ENCODE results near the gene SLC4A9. TPM values are rescaled to one million over a fixed set of nuclear protein-coding genes. Genes with fewer than 3 reads are reported as not detected.

Gene SLC4A9
- total RNA-seq, 1 donor from 2014 or later = 0.25 TPM

GRCh38 chr5:140400730-140401361 is 40.9 kb downstream of the SLC4A9 start:
- Histone ChIP-seq H3K27ac (peak overlapping the region; percentile 98), H3K4me3 (peak overlapping the region; percentile 98 to 99), H3K4me1 (peaks cover 54% of the 10 kb centered on the region), H3K27me3 (no peaks in the 10 kb centered on the region), H3K36me3 (peaks cover 0 to 4% of the 10 kb centered on the region in 2 donors), H3K9me3 (no peaks in the 10 kb centered on the region)
- DNase-seq (ENCODE audit: extremely low spot score in 2 of 2) = peak; percentile 96 to 98
- TF ChIP-seq CTCF (IDR thresholded peaks at IDR 0.05) (no peak), POLR2AphosphoS5 (IDR thresholded peaks at IDR 0.05; ENCODE audit: insufficient read depth in 1 of 2, low read depth in 1 of 2) (peak in 1 of 2 donors; percentile 56), POLR2A (IDR thresholded peaks at IDR 0.05) (peak in 1 of 2 donors; percentile 54)
- intact Hi-C loops (cut with DNase I) = loop anchor here (10.0 kb wide), 1 partner anchor 144 kb away; the partner anchor contains the start of gene EIF4EBP3

- peak; percentile 88 to 98 for TF ChIP-seq POLR2A (IDR thresholded peaks at IDR 0.05)
- no peak for TF ChIP-seq CTCF (IDR thresholded peaks at IDR 0.05)
- peak; percentile 95 to 96 for TF ChIP-seq POLR2AphosphoS5 (IDR thresholded peaks at IDR 0.05; ENCODE audit: insufficient read depth in 1 of 2, low read depth in 1 of 2)
- Histone ChIP-seq H3K36me3 (peaks cover 0 to 7% of the 10 kb centered on the region in 2 donors), H3K4me3 (peak within 1 kb of the TSS; percentile 98 to 99), H3K27ac (peak within 1 kb of the TSS; percentile 98), H3K4me1 (peaks cover 55% of the 10 kb centered on the region), H3K27me3 (no peaks in the 10 kb centered on the region), H3K9me3 (no peaks in the 10 kb centered on the region)
- intact Hi-C loops (cut with DNase I) = loop anchor here (10.0 kb wide), 1 partner anchor 143 kb away; the partner anchor contains the start of gene EIF4EBP3
- peak; percentile 99 to 100 for DNase-seq (ENCODE audit: extremely low spot score in 2 of 2)
Measured at GRCh38 chr5:140401362-140402257, 41.6 kb downstream of the SLC4A9 start, which contains the start of gene ANKHD1. TSS of gene ANKHD1 (plus strand) at chr5:140401833. CDS start at chr5:140401968, 135 bp downstream.

- Histone ChIP-seq H3K9me3 (no peaks in the 10 kb centered on the region), H3K4me1 (peaks cover 55% of the 10 kb centered on the region), H3K27me3 (no peaks in the 10 kb centered on the region), H3K4me3 (peak overlapping the region; percentile 95 to 99), H3K27ac (peak overlapping the region; percentile 98), H3K36me3 (peaks cover 0 to 7% of the 10 kb centered on the region in 2 donors)
- intact Hi-C loops (cut with DNase I) = loop anchor here (10.0 kb wide), 1 partner anchor 142 kb away; the partner anchor contains the start of gene EIF4EBP3
- DNase-seq (ENCODE audit: extremely low spot score in 2 of 2) = peak in 1 of 2 donors; percentile 92
- no peak for TF ChIP-seq CTCF (IDR thresholded peaks at IDR 0.05)
- TF ChIP-seq POLR2A (IDR thresholded peaks at IDR 0.05) = no peak
- no peak for TF ChIP-seq POLR2AphosphoS5 (IDR thresholded peaks at IDR 0.05; ENCODE audit: insufficient read depth in 1 of 2, low read depth in 1 of 2)
Measured at GRCh38 chr5:140402258-140403074, 42.5 kb downstream of the SLC4A9 start.

GRCh38 chr5:140403613-140404012 is 43.6 kb downstream of the SLC4A9 start:
- no peak overlapping the region for H3K27ac ChIP-seq
- H3K27me3 ChIP-seq = no peaks in the 10 kb centered on the region
- no peaks in the 10 kb centered on the region for H3K9me3 ChIP-seq
- TF ChIP-seq POLR2AphosphoS5 (IDR thresholded peaks at IDR 0.05; ENCODE audit: insufficient read depth in 1 of 2, low read depth in 1 of 2) = no peak
- TF ChIP-seq POLR2A (IDR thresholded peaks at IDR 0.05) = no peak
- no peak for TF ChIP-seq CTCF (IDR thresholded peaks at IDR 0.05)
- intact Hi-C loops (cut with DNase I) = loop anchor here (10.0 kb wide), 1 partner anchor 141 kb away; the partner anchor contains the start of gene EIF4EBP3
- peaks cover 64% of the 10 kb centered on the region for H3K4me1 ChIP-seq
- H3K4me3 ChIP-seq = peak overlapping the region; percentile 95 to 99
- peaks cover 0 to 7% of the 10 kb centered on the region in 2 donors for H3K36me3 ChIP-seq
- no peak for DNase-seq (ENCODE audit: extremely low spot score in 2 of 2)

Measured in vagina (tissue), 2 donors.